Astrocyte of the spinal cord (primary cell): ENCODE measurements around the gene ZC3H7A.

Source experiments
- DNase-seq: peaks from one replicate; pipeline ENCODE4 v3.0.0; 2011; ENCODE audit warnings: low read depth, low spot score
- H3K4me3 ChIP-seq: 2 replicates; pipeline ENCODE4 v1.5.1; 2011; ENCODE audit warnings: low read depth, mild to moderate bottlenecking, low read length, moderate library complexity
- in situ Hi-C: cut with HindIII; loops from 2 replicates; pipeline ENCODE4 v1.10.0; 2017; ENCODE audit warnings: low sequenced_read_pairs
- TF ChIP-seq, protein P1 (sequence below): IDR thresholded peaks from 2 replicates; pipeline ENCODE4 v1.5.1; 2012; ENCODE audit warnings: low read depth, mild to moderate bottlenecking, low read length, inconsistent platforms

Gene ZC3H7A

DNA sequence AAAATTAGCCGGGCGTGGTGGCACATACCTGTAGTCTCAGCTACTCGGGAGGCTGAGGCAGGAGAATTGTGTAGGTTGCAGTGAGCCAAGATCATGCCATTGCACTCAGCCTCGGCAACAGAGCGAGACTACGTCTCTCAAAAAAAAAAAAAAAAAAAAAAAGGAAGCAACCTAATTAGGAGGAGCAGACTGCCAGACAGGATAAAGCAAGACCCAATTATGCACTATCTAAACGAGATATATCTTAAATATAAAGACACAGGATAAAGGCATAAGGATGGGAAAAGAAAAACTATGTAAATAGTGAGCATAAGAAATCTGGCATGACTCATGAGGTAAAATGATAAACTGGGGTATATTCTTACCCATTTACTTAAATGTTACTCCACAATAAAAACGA lies 59.3 kb downstream of the ZC3H7A start:
- in situ Hi-C loops = no loop called here
- TF ChIP-seq, protein P1, sequence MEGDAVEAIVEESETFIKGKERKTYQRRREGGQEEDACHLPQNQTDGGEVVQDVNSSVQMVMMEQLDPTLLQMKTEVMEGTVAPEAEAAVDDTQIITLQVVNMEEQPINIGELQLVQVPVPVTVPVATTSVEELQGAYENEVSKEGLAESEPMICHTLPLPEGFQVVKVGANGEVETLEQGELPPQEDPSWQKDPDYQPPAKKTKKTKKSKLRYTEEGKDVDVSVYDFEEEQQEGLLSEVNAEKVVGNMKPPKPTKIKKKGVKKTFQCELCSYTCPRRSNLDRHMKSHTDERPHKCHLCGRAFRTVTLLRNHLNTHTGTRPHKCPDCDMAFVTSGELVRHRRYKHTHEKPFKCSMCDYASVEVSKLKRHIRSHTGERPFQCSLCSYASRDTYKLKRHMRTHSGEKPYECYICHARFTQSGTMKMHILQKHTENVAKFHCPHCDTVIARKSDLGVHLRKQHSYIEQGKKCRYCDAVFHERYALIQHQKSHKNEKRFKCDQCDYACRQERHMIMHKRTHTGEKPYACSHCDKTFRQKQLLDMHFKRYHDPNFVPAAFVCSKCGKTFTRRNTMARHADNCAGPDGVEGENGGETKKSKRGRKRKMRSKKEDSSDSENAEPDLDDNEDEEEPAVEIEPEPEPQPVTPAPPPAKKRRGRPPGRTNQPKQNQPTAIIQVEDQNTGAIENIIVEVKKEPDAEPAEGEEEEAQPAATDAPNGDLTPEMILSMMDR = no peak

DNA sequence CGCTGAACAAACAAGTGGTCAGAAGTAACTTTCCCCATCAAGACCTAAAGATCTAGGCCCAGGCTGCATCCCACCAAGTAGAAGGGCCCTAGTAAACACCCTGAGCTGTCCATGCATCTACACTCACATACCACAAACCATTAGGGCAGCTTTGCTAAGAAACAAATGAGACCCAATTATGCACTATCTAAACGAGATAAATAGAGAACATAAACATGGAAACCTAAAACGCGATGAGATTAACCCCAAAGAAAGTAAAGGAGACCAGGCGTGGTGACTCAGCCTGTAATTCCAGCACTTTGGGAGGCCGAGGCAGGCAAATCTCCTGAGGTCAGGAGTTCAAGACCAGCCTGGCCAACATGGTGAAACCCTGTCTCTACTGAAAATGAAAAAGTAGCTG lies 60.2 kb downstream of the ZC3H7A start:
- TF ChIP-seq, protein P1 = no peak
- no peak for DNase-seq
- no peak overlapping the region for H3K4me3 ChIP-seq
- in situ Hi-C loops = no loop called here

More for the DNA sequence above, 59.3 kb downstream of the ZC3H7A start:
- no peak for DNase-seq
- no peak overlapping the region for H3K4me3 ChIP-seq

DNA sequence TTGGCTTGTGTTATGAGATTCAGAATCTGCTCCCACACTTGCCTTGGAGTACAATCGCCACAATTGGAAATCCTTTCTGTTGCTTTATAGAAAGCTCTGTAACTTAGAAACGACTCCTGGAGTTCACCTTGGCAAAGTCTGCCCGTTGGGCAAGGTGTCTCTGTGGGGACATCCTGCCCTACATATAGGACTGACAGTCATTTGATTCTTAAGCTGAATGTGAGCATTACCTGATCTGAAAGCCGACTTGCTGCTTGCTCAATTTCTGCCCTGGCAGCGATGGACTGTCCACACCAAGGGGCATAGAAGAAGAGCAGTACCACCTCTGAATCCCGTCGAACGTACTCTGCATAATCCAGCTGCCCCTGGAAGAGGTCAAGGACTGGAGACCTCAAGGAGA lies 61.3 kb downstream of the ZC3H7A start:
- no peak overlapping the region for H3K4me3 ChIP-seq
- DNase-seq = no peak
- in situ Hi-C loops = no loop called here
- TF ChIP-seq, protein P1 = no peak

DNA sequence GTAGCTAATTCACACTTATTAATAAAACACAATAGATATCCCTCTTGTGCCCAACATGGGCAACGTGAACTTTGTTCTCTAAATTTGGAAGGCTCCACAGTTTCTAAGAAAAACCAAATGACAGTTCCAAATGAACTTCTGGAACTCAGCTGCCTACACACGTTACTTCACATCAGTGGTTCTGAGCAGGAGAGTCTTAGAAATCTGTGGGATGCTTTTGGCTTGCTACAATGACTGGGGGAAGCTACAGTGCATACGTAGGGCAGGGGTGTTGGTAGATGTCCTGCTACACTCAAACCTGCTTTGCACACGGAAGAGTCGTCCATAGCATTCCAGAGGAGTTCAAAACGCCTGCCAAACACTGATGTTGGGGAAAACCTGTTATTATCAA lies 62.4 kb downstream of the ZC3H7A start:
- in situ Hi-C loops = no loop called here
- TF ChIP-seq, protein P1 = no peak
- DNase-seq = no peak
- H3K4me3 ChIP-seq = no peak overlapping the region

DNA sequence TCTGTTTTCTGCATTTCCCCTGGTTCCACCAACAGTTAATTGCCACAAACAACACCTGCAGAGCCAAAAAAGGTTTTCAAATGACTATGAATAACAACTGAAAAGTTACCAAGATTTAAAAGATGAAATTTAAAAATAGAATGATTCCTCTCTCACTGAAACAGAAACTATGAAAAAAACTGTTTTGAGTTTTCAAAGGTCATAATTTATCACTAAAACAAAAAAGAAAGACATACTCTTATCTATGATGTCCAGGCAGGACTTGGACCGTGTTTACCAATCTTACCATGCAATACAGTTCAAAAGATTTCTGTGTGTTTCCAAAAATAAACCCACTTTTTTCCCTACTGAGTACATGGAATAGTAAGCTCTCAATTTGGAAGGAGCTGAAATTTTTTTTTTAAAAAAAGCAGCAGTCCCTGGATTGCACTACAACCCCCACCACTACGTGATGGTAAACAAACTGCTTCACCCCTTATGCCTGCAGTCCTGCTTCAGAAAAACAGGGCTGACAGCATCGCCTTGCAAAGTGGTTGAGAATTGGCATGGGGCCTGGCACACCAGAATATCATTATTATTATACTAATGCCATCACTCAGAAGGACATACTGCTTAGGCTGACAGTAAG lies 62.9 kb downstream of the ZC3H7A start:
- no peak overlapping the region for H3K4me3 ChIP-seq
- TF ChIP-seq, protein P1 = no peak
- in situ Hi-C loops = no loop called here
- no peak for DNase-seq

DNA sequence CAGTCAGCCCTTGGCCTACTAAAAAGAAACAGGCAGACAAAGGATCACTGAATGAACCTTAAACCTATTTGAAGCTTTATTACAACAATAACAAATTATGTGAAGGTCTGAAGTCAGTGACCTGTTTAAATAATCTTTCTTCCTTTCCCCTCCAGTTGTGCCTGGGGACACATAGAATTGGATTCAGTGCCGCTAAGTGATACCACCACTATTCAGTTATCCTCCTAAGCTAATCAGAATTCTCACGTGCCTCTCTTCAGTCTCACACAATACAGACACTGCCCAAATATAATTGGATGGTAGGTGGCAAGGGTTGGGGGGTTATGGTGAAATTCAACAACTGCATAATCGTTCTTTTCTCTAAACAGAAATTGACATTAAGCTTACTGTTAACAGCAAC lies 65.8 kb downstream of the ZC3H7A start:
- DNase-seq = no peak
- TF ChIP-seq, protein P1 = no peak
- in situ Hi-C loops = no loop called here

DNA sequence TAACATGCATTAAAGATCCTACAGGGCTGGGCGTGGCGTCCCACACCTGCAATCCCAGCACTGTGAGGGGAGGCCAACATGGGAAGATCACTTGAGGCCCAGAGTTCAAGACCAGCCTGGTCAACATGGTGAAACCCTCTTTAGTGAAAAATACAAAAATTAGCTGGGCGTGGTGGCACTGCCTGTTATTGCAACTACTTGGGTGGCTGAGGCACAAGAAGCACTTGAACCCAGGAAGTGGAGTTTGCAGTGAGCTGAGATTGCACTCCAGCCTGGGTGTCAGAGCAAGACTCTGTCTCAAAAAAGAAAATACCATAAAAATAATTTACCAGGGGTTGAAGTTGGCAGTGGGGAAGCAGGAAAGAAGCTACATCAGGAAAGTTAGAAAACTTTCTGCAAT lies 67.3 kb downstream of the ZC3H7A start:
- TF ChIP-seq, protein P1 = no peak
- H3K4me3 ChIP-seq = no peak overlapping the region
- in situ Hi-C loops = no loop called here
- no peak for DNase-seq

More for the DNA sequence above, 65.8 kb downstream of the ZC3H7A start:
- no peak overlapping the region for H3K4me3 ChIP-seq
